ENCODE data around the gene EYS. TPM values are rescaled to one million over a fixed set of nuclear protein-coding genes. Genes with fewer than 3 reads are reported as not detected.
"Not testable (repeated sequence)": the region's sequence is repeated elsewhere in the genome, so short reads cannot be mapped to it uniquely, and the experiment has no call there.

Gene EYS
- total RNA-seq, 2 experiments from 2014 or later: not detected

- no peak overlapping the region for H3K4me3 Mint-ChIP-seq
- intact Hi-C loops (cut with micrococcal nuclease): no loop called here
- CTCF ChIA-PET: no interaction called here
Observed at GRCh38 chr6:65524232-65524631, 182.8 kb downstream of the EYS start.

DNA sequence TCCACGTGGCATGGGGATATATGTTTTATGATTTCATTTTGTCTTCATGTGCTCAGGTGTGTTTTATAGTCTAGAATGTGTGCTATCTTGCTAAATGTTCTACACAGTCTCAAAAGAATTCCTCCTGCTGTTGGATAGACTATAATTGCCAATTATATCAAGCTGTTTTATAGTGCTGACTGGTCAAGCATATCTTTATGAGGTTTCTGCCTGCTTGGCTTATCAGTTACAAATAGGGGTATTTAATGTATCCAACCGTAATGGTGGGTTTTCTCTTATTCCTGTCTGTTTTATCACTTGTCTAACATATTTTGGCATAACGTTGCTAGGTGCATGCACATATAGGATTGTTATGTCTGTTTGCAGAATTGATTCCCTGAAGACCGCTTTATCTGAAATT lies 201.3 kb downstream of the EYS start:
- no peak overlapping the region for H3K4me3 Mint-ChIP-seq
- peaks cover 3% of the 10 kb centered on the region for H3K9me3 Mint-ChIP-seq
- CTCF ChIA-PET: no interaction called here
- H3K27ac Mint-ChIP-seq: no peak overlapping the region
- no peaks in the 10 kb centered on the region for H3K4me1 Mint-ChIP-seq (ENCODE audit: low read depth)
- H3K27me3 Mint-ChIP-seq (ENCODE audit: low read depth): no peaks in the 10 kb centered on the region
- no peaks in the 10 kb centered on the region for H3K36me3 Mint-ChIP-seq (ENCODE audit: low read depth)
- intact Hi-C loops (cut with micrococcal nuclease): no loop called here
- no peak for DNase-seq

More at GRCh38 chr6:65524232-65524631, 182.8 kb downstream of the EYS start:
- H3K27me3 Mint-ChIP-seq (ENCODE audit: low read depth): no peaks in the 10 kb centered on the region
- no peaks in the 10 kb centered on the region for H3K36me3 Mint-ChIP-seq (ENCODE audit: low read depth)
- H3K9me3 Mint-ChIP-seq: peaks cover 6% of the 10 kb centered on the region
- no peak for DNase-seq
- H3K27ac Mint-ChIP-seq: no peak overlapping the region
- no peaks in the 10 kb centered on the region for H3K4me1 Mint-ChIP-seq (ENCODE audit: low read depth)

DNA sequence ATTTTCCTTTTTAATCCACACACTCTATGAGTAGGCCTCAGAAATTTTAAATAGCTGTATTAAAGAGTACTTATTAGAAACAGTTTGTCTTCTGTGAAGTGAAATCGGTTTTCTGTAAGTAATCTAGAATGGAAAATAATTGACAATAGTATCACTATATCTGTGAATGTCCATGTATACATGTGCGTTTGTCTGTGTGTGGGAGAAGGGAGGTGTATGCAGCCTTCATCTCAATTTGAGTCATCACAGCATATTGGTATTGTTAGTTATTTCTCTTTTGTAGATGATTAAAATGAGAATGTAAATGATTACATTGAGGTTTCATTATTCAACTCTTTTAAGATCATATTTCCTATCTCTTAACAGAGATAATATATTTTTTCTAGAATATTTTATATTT lies 206.0 kb downstream of the EYS start:
- Mint-ChIP-seq H3K9me3 (peaks cover 11% of the 10 kb centered on the region), H3K27ac (no peak overlapping the region), H3K36me3 (ENCODE audit: low read depth) (no peaks in the 10 kb centered on the region), H3K4me3 (no peak overlapping the region), H3K27me3 (ENCODE audit: low read depth) (no peaks in the 10 kb centered on the region), H3K4me1 (ENCODE audit: low read depth) (no peaks in the 10 kb centered on the region)
- intact Hi-C loops (cut with micrococcal nuclease): no loop called here
- DNase-seq: no peak
- CTCF ChIA-PET: no interaction called here

GRCh38 chr6:65483652-65484051 lies 223.4 kb downstream of the EYS start:
- H3K9me3 Mint-ChIP-seq; H3K4me1 Mint-ChIP-seq (ENCODE audit: low read depth); H3K4me3 Mint-ChIP-seq; H3K36me3 Mint-ChIP-seq (ENCODE audit: low read depth); H3K27ac Mint-ChIP-seq; H3K27me3 Mint-ChIP-seq (ENCODE audit: low read depth); CTCF ChIA-PET; intact Hi-C loops (cut with micrococcal nuclease); DNase-seq: not testable (repeated sequence)

- Mint-ChIP-seq H3K4me3 (no peak overlapping the region), H3K36me3 (ENCODE audit: low read depth) (no peaks in the 10 kb centered on the region), H3K27me3 (ENCODE audit: low read depth) (no peaks in the 10 kb centered on the region), H3K9me3 (peaks cover 2% of the 10 kb centered on the region), H3K4me1 (ENCODE audit: low read depth) (no peaks in the 10 kb centered on the region), H3K27ac (no peak overlapping the region)
- DNase-seq: no peak
- CTCF ChIA-PET: no interaction called here
- intact Hi-C loops (cut with micrococcal nuclease): no loop called here
Observed at GRCh38 chr6:65469650-65470049, 237.4 kb downstream of the EYS start.

GRCh38 chr6:65468307-65468706 lies 238.7 kb downstream of the EYS start:
- H3K4me3 Mint-ChIP-seq: no peak overlapping the region
- intact Hi-C loops (cut with micrococcal nuclease): no loop called here
- peaks cover 1% of the 10 kb centered on the region for H3K9me3 Mint-ChIP-seq
- CTCF ChIA-PET: no interaction called here
- H3K27ac Mint-ChIP-seq: no peak overlapping the region
- no peak for DNase-seq
- H3K27me3 Mint-ChIP-seq (ENCODE audit: low read depth): no peaks in the 10 kb centered on the region
- no peaks in the 10 kb centered on the region for H3K4me1 Mint-ChIP-seq (ENCODE audit: low read depth)
- no peaks in the 10 kb centered on the region for H3K36me3 Mint-ChIP-seq (ENCODE audit: low read depth)

DNA sequence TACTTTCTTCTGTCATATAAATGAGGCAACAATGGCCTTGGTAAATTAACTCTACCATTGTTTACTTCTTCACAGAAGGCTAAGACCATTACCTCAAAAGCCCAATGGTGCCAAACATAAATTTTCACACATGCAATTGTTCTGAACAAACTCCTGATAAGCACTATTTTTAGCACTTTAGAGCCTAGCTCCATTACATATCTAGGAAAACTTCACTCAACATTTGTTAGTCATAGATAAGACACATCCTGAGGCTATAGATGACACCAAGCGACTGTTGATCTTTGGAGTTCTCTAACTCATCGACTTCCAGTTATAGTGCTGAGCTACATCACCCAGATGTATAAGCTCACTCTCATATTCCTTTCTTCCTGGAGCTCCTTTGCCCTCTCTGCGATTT lies 245.9 kb downstream of the EYS start:
- Mint-ChIP-seq H3K9me3 (peaks cover 6% of the 10 kb centered on the region), H3K27ac (no peak overlapping the region), H3K27me3 (ENCODE audit: low read depth) (no peaks in the 10 kb centered on the region), H3K4me3 (no peak overlapping the region), H3K4me1 (ENCODE audit: low read depth) (no peaks in the 10 kb centered on the region), H3K36me3 (ENCODE audit: low read depth) (no peaks in the 10 kb centered on the region)
- no peak for DNase-seq
- intact Hi-C loops (cut with micrococcal nuclease): no loop called here
- CTCF ChIA-PET: no interaction called here

DNA sequence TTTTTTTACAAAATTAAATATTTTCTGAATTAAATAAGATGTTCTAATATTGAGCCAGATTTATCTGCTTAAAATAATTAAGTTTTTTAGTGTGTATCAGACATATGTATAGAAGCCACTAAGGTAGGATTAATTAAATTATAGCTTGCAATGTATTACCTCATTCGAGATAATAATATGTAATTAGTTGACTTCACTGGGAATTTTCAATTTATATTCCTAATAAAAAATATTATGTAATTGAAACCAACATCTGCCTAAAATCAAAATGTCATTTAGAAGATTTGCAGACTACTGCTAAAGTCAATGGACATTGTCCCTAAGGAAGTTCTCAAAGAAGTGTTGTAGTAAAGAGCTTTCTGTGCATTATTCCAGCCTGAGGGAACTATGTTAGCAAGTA lies 254.7 kb downstream of the EYS start:
- H3K36me3 Mint-ChIP-seq (ENCODE audit: low read depth): no peaks in the 10 kb centered on the region
- no peaks in the 10 kb centered on the region for H3K4me1 Mint-ChIP-seq (ENCODE audit: low read depth)
- intact Hi-C loops (cut with micrococcal nuclease): no loop called here
- peaks cover 2% of the 10 kb centered on the region for H3K9me3 Mint-ChIP-seq
- no peaks in the 10 kb centered on the region for H3K27me3 Mint-ChIP-seq (ENCODE audit: low read depth)
- CTCF ChIA-PET: no interaction called here
- no peak overlapping the region for H3K4me3 Mint-ChIP-seq
- no peak for DNase-seq
- H3K27ac Mint-ChIP-seq: no peak overlapping the region

DNA sequence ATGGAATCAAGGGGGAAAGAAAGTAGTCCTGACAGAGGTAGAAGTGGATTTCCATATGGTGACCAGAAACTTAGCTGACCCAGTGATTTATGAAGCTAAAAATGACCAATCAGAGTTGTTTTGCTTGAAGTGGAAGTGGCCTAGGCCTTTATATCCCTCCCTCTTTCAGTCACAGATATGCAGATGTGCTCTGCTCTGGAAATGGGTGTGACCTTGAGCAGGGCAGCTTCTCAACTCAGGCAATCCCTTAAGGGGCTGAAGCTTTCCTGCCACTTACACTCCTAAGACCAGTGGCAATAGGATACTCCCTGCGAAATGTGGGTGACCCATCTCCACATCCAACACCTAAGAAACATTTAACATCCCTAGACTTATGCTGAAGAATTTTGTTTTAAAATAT lies 256.6 kb downstream of the EYS start:
- Mint-ChIP-seq H3K27me3 (ENCODE audit: low read depth) (no peaks in the 10 kb centered on the region), H3K9me3 (no peaks in the 10 kb centered on the region), H3K27ac (no peak overlapping the region), H3K4me3 (no peak overlapping the region), H3K36me3 (ENCODE audit: low read depth) (no peaks in the 10 kb centered on the region), H3K4me1 (ENCODE audit: low read depth) (no peaks in the 10 kb centered on the region)
- CTCF ChIA-PET: no interaction called here
- intact Hi-C loops (cut with micrococcal nuclease): no loop called here
- no peak for DNase-seq

- intact Hi-C loops (cut with micrococcal nuclease): no loop called here
- Mint-ChIP-seq H3K4me3 (no peak overlapping the region), H3K27me3 (ENCODE audit: low read depth) (no peaks in the 10 kb centered on the region), H3K36me3 (ENCODE audit: low read depth) (no peaks in the 10 kb centered on the region), H3K4me1 (ENCODE audit: low read depth) (no peaks in the 10 kb centered on the region), H3K9me3 (no peaks in the 10 kb centered on the region), H3K27ac (no peak overlapping the region)
- DNase-seq: no peak
- CTCF ChIA-PET: no interaction called here
Observed at GRCh38 chr6:65449926-65450325, 257.1 kb downstream of the EYS start.

DNA sequence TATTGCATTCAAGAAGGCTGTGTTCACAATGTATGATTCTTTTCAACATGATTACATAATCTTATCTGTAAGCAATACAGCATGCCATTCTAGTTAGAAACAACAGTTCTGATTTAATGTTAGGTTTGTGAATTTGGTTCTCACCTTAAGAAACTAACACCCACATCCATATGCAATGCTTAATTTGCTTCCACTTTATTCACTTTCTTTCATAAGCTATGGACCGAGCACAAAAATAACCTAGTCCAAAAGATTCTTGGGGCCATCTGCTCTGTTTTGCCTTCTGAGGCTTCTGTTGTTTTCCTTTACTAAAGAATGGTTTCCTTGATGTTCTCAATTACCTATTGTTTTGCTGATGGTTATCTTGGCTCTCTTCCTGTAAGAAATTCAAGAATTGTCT lies 258.2 kb downstream of the EYS start:
- no peaks in the 10 kb centered on the region for H3K36me3 Mint-ChIP-seq (ENCODE audit: low read depth)
- intact Hi-C loops (cut with micrococcal nuclease): no loop called here
- no peak overlapping the region for H3K27ac Mint-ChIP-seq
- CTCF ChIA-PET: no interaction called here
- no peaks in the 10 kb centered on the region for H3K27me3 Mint-ChIP-seq (ENCODE audit: low read depth)
- H3K4me1 Mint-ChIP-seq (ENCODE audit: low read depth): no peaks in the 10 kb centered on the region
- no peak overlapping the region for H3K4me3 Mint-ChIP-seq
- DNase-seq: no peak
- no peaks in the 10 kb centered on the region for H3K9me3 Mint-ChIP-seq

DNA sequence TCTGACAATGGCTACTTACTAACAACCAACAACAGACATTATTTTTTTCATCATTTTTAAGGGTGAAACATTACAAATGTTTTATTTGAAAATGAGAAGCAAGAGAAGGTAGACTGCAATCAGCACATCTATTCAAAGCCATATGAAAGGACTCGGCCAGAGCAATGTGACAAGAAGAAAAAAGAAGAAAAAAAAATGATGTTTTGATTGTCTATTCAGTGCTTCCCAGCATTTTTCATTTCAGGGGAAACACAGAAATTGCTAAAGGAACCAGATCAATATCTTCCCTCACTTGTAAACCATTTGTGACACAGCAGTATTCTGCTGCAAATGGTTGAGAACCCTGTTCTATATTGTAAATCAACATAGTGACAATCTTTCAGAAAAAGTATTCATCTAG lies 270.7 kb downstream of the EYS start:
- Mint-ChIP-seq H3K4me3 (no peak overlapping the region), H3K4me1 (ENCODE audit: low read depth) (no peaks in the 10 kb centered on the region), H3K27me3 (ENCODE audit: low read depth) (no peaks in the 10 kb centered on the region), H3K9me3 (no peaks in the 10 kb centered on the region), H3K27ac (no peak overlapping the region), H3K36me3 (ENCODE audit: low read depth) (no peaks in the 10 kb centered on the region)
- intact Hi-C loops (cut with micrococcal nuclease): no loop called here
- CTCF ChIA-PET: no interaction called here
- no peak for DNase-seq

- H3K9me3 Mint-ChIP-seq: peaks cover 6% of the 10 kb centered on the region
- no peak overlapping the region for H3K27ac Mint-ChIP-seq
- H3K36me3 Mint-ChIP-seq (ENCODE audit: low read depth): no peaks in the 10 kb centered on the region
- no peaks in the 10 kb centered on the region for H3K27me3 Mint-ChIP-seq (ENCODE audit: low read depth)
- H3K4me3 Mint-ChIP-seq: no peak overlapping the region
- H3K4me1 Mint-ChIP-seq (ENCODE audit: low read depth): no peaks in the 10 kb centered on the region
- DNase-seq: no peak
- intact Hi-C loops (cut with micrococcal nuclease): no loop called here
- CTCF ChIA-PET: no interaction called here
Observed at GRCh38 chr6:65416621-65417020, 290.4 kb downstream of the EYS start.

DNA sequence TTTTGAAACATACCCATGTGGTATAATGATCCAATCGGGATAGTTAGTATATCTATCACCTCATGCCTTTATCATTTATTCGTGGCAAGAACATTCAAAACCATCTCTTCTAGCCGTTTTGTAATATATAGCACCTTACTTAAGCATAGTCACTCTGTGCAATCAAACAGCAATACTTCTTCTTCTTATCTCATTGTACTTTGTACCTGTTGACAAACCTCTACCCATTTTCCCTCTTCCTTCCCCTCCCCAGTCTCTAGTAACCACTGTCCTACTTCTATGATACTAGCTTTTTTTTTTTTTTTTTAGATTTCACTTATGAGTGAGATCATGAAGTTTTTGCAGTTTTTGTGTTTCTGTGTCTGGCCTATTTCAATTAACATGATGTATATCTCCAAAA lies 296.7 kb downstream of the EYS start:
- no peaks in the 10 kb centered on the region for H3K4me1 Mint-ChIP-seq (ENCODE audit: low read depth)
- H3K27ac Mint-ChIP-seq: no peak overlapping the region
- no peaks in the 10 kb centered on the region for H3K27me3 Mint-ChIP-seq (ENCODE audit: low read depth)
- no peak overlapping the region for H3K4me3 Mint-ChIP-seq
- H3K9me3 Mint-ChIP-seq: peaks cover 6% of the 10 kb centered on the region
- intact Hi-C loops (cut with micrococcal nuclease): no loop called here
- no peak for DNase-seq
- no peaks in the 10 kb centered on the region for H3K36me3 Mint-ChIP-seq (ENCODE audit: low read depth)
- CTCF ChIA-PET: no interaction called here

Data from activated naive CD4-positive, alpha-beta T cell treated with anti-CD3 and anti-CD28 coated beads for 36 hours (primary cell).